ENCODE results near the gene MALAT1.

DNA sequence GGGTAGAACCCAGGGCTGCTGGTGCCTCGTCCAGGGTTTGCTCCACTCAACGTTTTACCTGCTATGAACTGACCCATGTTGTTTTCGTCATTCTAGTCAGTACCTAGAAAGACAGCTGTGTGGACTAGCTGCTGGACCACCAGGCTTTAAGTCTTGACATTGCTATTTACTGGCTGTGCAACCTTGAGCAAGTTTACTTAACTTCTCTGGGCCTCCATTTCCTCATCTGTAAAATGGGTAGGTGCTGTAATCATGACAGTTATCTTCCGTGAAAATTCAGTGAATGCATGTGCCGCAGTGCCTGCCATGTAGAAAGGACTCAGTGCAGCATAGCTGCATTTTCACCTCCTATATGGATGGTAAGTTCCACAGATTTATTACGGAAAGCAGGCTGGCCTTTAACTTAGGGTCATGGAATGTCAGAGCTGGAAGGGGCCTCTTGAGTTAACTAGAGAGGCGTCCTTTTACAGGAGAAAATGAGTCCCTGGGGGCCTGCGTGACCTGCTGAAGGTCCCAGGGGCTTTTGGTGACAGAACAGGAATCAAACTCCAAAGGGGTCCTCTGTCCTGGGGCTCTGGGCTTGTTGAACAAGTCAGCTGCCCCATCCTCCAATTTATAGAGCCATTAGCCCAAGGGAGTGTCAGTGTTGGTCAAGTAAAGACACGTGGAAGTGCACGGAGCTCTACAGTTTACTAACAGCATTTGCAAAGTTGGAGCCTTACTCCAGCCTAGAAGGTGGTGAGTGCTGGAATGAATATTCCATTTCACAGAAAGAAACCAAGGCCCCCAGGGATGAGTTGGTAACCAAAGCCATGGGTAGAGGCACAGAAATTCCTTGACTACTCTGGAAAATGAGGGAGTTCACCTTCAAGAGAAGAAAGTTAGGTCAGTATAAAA, 12.0 kb upstream of the MALAT1 start:
- TF ChIP-seq POLR2A (IDR thresholded peaks at IDR 0.05) (peak; percentile 9), EP300 (IDR thresholded peaks at IDR 0.05) (no peak)
- TF ChIP-seq, protein P1, sequence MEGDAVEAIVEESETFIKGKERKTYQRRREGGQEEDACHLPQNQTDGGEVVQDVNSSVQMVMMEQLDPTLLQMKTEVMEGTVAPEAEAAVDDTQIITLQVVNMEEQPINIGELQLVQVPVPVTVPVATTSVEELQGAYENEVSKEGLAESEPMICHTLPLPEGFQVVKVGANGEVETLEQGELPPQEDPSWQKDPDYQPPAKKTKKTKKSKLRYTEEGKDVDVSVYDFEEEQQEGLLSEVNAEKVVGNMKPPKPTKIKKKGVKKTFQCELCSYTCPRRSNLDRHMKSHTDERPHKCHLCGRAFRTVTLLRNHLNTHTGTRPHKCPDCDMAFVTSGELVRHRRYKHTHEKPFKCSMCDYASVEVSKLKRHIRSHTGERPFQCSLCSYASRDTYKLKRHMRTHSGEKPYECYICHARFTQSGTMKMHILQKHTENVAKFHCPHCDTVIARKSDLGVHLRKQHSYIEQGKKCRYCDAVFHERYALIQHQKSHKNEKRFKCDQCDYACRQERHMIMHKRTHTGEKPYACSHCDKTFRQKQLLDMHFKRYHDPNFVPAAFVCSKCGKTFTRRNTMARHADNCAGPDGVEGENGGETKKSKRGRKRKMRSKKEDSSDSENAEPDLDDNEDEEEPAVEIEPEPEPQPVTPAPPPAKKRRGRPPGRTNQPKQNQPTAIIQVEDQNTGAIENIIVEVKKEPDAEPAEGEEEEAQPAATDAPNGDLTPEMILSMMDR (IDR thresholded peaks at IDR 0.05) = no peak
